CD4-positive, alpha-beta T cell treated with Interleukin-4 for 4 hours (primary cell): Measurements from ENCODE around the gene SMAD4.
"Not testable (repeated sequence)": the region's sequence is repeated elsewhere in the genome, so short reads cannot be mapped to it uniquely, and the experiment has no call there.

Source experiments
- DNase-seq: peaks from one replicate; pipeline ENCODE4 v3.0.0-alpha.2; 2020

SMAD4 gene

GRCh38 chr18:51072586-51073313 lies 42.7 kb downstream of the SMAD4 start:
- no peak for DNase-seq

GRCh38 chr18:51074605-51075004 lies 44.6 kb downstream of the SMAD4 start:
- no peak for DNase-seq

DNA sequence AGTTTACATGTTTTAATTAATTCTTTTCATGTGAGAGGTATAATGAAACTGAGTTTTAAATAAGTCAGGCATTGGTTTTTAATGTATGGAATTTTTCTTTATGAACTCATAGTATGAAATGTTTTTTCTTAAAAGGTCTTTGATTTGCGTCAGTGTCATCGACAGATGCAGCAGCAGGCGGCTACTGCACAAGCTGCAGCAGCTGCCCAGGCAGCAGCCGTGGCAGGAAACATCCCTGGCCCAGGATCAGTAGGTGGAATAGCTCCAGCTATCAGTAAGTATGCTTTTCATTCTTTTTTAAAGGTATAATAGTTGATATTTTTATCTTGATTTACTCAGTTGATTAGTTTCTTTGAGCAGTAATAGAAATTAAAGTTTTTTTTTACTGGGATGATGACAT lies 46.5 kb downstream of the SMAD4 start:
- DNase-seq: no peak

GRCh38 chr18:51077217-51077616 lies 47.2 kb downstream of the SMAD4 start:
- no peak for DNase-seq

GRCh38 chr18:51078026-51078425 lies 48.0 kb downstream of the SMAD4 start:
- DNase-seq: no peak

DNA sequence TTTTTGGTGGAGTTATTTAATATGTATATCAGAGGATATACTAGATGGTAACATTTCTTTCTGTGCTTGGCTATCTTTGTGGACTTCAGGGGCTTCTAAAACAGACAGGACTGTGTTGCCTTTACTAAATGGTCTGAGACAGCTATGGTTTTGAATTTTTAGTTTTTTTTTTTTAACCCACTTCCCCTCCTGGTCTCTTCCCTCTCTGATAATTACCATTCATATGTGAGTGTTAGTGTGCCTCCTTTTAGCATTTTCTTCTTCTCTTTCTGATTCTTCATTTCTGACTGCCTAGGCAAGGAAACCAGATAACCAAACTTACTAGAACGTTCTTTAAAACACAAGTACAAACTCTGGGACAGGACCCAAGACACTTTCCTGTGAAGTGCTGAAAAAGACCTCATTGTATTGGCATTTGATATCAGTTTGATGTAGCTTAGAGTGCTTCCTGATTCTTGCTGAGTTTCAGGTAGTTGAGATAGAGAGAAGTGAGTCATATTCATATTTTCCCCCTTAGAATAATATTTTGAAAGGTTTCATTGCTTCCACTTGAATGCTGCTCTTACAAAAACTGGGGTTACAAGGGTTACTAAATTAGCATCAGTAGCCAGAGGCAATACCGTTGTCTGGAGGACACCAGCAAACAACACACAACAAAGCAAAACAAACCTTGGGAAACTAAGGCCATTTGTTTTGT lies 52.7 kb downstream of the SMAD4 start:
- DNase-seq: no peak

GRCh38 chr18:51083398-51083797 lies 53.4 kb downstream of the SMAD4 start:
- DNase-seq: no peak

DNA sequence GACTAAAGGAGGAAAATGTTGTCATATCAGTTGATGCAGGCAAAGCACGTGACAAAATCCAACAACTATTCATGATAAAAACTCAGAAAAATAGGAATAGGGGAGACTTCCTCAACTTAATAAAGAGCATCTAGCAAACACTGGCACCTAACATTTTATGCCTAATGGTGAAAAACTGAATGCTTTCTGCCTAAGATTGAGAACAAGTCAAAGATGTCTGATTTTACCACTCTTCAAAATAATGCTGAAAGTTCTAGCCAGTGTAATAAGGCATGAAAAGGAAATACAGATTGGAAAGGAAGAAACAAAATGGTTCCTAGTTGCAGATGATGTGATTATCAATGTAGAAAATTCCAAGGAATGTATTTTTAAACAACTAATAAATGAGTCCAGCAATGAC lies 58.4 kb downstream of the SMAD4 start:
- no peak for DNase-seq

DNA sequence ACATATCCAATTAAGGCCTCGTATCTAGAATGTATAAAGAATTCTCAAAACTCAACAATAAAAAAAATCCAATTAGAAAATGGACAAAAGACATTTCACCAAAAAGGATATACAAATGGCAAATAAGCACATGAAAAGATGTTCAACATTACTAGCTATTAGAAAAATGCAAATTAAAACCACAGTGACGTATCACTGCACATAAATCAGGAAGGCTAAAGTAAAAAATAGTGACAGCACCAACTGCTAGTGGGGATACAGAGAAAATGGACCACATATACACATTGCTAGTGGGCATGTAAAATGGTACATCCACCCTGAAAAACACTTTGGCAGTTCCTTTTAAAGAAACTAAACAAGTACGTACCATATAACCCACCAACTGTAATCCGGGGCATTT lies 59.7 kb downstream of the SMAD4 start:
- DNase-seq: no peak

DNA sequence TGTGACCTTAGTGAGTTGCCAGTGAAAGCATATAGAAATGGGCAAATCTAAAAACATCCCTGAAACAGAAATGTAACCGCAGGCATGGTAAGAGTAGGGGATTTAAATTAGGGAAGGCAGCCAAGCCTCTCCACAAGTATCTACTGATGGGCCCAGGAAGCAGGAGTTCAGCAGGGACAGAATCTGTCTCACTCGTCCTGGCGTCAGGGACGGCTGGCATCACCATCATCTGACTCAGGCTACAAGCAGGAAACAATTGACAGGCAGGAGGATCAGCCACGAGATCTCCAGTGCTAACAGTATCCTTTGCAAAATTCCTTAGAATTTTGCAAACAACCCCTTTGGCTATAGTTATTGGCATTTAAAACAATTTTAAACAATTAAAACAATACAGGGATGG lies 61.3 kb downstream of the SMAD4 start:
- DNase-seq: no peak

DNA sequence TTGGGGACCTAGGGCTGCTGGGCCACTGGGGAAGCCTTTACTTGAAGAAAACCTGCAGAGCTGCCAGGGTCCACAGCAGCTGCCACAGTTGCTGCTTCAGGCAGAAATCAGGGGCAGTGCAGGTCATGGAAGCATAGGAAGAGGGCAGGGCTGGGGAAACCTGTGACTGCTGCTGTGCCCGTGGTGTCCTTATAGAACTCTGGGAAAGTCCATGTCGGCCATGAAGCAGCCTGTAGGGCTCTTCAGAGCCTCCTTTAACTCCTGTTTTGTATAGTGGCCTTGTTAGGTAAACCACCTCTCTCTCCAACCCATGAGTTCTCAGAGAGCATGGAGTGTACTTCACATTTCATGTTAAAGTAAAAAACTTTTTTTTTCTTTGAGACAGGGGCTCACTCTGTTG lies 62.1 kb downstream of the SMAD4 start:
- no peak for DNase-seq

DNA sequence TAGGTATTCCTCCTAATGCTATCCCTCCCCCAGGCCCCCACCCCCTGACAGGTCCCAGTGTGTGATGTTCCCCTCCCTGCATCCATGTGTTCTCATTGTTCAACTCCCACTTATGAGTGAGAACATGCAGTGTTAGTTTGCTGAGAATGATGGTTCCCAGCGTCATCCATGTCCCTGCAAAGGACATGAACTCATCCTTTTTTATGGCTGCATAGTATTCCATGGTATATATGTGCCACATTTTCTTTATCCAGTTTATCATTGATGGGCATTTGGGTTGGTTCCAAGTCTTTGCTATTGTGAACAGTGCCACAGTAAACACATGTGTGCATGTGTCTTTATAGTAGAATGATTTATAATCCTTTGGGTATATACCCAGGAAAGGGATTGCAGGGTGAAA lies 63.0 kb downstream of the SMAD4 start:
- not testable (repeated sequence) for DNase-seq

GRCh38 chr18:51097021-51097822 lies 67.2 kb downstream of the SMAD4 start:
- DNase-seq: no peak

GRCh38 chr18:51098082-51098481 lies 68.1 kb downstream of the SMAD4 start:
- no peak for DNase-seq

GRCh38 chr18:51098513-51098912 lies 68.5 kb downstream of the SMAD4 start:
- DNase-seq: no peak

GRCh38 chr18:51100385-51101120 lies 70.5 kb downstream of the SMAD4 start:
- no peak for DNase-seq

GRCh38 chr18:51107082-51107481 lies 77.1 kb downstream of the SMAD4 start:
- no peak for DNase-seq

DNA sequence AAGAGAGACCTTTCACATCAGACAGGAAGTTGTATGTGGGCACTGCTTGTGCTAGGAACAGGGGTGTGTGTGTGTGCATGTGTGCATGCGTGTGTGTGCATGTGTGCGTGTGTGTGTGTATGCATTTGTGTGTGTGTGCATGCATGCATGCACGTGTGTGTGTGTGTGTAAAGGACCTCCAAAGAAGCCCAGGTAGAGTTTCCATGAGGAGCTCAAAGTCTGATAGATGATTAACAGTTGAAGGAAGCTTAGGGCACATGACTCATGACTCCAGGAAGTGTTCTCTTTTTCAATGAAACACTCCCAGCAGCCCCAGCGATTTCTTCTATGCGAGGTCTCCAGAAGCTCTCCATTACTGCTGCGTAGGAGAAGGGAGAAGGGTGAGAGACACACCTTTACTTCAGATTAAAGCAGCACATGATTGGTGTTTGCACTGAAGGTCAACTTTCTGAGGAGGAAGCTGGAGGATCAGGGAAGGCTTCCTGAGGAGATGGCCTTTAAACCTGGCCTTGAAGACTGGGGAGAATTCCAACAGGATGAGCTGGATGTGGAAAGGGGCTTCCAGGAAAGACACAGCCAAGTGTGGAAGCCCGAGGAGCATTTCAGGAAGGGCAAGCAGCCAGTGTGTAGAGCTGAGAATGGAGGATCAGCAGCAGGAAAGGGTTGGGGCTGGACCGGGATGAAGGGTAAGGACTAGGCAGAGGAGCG lies 77.7 kb downstream of the SMAD4 start:
- DNase-seq: no peak

- DNase-seq: no peak
Measured at GRCh38 chr18:51108330-51108729, 78.3 kb downstream of the SMAD4 start.

DNA sequence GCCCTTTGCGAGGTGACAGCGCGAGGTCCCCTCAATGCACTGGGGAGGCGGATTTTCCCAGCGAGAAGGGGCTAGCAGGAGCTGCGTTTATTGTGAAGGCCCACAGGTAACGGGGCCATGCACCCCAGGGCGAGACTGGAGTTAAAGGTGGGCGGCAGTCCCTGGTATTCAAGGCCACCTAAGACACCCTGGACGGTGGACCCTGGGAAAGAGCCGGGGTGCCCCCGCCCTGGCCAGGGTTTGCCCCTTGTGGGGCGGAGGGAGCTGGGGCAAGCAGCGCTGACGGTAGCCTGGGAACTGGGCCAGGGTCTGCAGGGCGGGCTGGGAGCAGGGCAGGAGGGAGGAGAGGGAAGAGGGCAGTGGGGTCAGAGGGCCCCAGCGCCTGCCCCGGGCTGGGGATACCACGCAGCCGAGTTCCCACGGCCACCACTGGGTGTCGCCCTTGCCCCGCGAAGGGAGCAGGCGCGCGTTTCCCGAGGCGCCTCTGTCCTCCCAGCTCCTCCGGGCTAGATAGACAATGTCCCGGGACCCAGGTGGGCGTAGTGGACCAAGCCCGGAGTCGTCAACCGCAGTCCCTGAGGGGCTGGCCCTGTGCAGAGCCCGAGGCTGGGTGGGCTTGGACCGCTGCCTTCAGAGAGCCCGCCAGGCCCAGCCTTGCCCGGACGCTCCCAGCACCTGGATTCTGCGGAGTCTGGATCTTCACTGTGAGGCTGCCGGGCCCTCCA lies 80.2 kb downstream of the SMAD4 start:
- peak; percentile 58 for DNase-seq

GRCh38 chr18:51111633-51112355 lies 81.8 kb downstream of the SMAD4 start:
- DNase-seq: not testable (repeated sequence)
